OCI-LY3 (cell line): ENCODE results near the gene CACFD1.

Source experiments
- H2AFZ ChIP-seq: fragments of 200-600, 300-600 bp; shearing (Covaris generic); 2 replicates; pipeline ENCODE4 v1.6.0; 2014; ENCODE audit warnings: antibody characterized with exemption, low read depth, low read length
- H3K27ac ChIP-seq: fragments of 200-600, 300-600 bp; sonication (generic); 2 replicates; pipeline ENCODE4 v1.5.1; 2014; ENCODE audit warnings: mild to moderate bottlenecking, low read length, moderate library complexity, mixed read lengths
- H3K27me3 ChIP-seq: fragments of 200-600, 300-600 bp; sonication (generic); 2 replicates; pipeline ENCODE4 v1.6.1; 2014; ENCODE audit warnings: low read depth, low read length, mixed read lengths
- H3K36me3 ChIP-seq: fragments of 200-600, 300-600 bp; sonication (generic); replicated peaks from 2 replicates; pipeline ENCODE3; 2014; ENCODE audit warnings: low read depth, low read length, mixed read lengths
- H3K4me1 ChIP-seq: fragments of 300-600, 200-600 bp; sonication (generic); 2 replicates; pipeline ENCODE4 v1.6.1; 2014; ENCODE audit warnings: low read length, mixed read lengths
- H3K4me2 ChIP-seq: fragments of 200-600, 300-600 bp; sonication (generic); 2 replicates; pipeline ENCODE4 v1.6.1; 2014; ENCODE audit warnings: low read length, mixed read lengths
- H3K4me3 ChIP-seq: fragments of 300-600, 200-600 bp; sonication (generic); 2 replicates; pipeline ENCODE4 v1.5.1; 2014; ENCODE audit warnings: antibody characterized with exemption, mild to moderate bottlenecking, low read length, moderate library complexity
- H3K79me2 ChIP-seq: fragments of 300-600, 200-600 bp; shearing (Covaris generic); 2 replicates; pipeline ENCODE4 v1.6.1; 2014; ENCODE audit warnings: mild to moderate bottlenecking, low read length, mixed read lengths
- H3K9ac ChIP-seq: fragments of 300-600, 200-600 bp; shearing (Covaris generic); 2 replicates; pipeline ENCODE4 v1.6.0; 2014; ENCODE audit warnings: mild to moderate bottlenecking, low read length, moderate library complexity
- H3K9me3 ChIP-seq: fragments of 200-600, 300-600 bp; shearing (Covaris generic); 2 replicates; pipeline ENCODE4 v1.6.1; 2014; ENCODE audit warnings: low read length, mixed read lengths; ENCODE audit not compliant: insufficient read depth
- H4K20me1 ChIP-seq: fragments of 200-600, 300-600 bp; sonication (generic); 2 replicates; pipeline ENCODE4 v1.6.1; 2016; ENCODE audit warnings: low read length, mixed read lengths; ENCODE audit not compliant: insufficient read depth
- CTCF ChIP-seq: fragments of 200-600, 300-600 bp; sonication (generic); IDR thresholded peaks from 2 replicates; pipeline ENCODE4 v1.5.1; 2014; ENCODE audit warnings: antibody characterized with exemption, low read length, low read depth
- EZH2phosphoT487 ChIP-seq: fragments of 200-600 bp; shearing (Covaris generic); IDR thresholded peaks from 2 replicates; pipeline ENCODE4 v1.6.1; 2018; ENCODE audit warnings: antibody characterized with exemption, mixed run types, low read depth

The CACFD1 gene

GRCh38 chr9:133468374-133468773 is 8.6 kb downstream of the CACFD1 start:
- H3K79me2 ChIP-seq: no peaks in the 10 kb centered on the region
- no peak for TF ChIP-seq EZH2phosphoT487
- no peak for TF ChIP-seq CTCF
- no peaks in the 10 kb centered on the region for H3K9me3 ChIP-seq
- no peak overlapping the region for H2AFZ ChIP-seq
- H3K36me3 ChIP-seq: peaks cover 14% of the 10 kb centered on the region
- H3K9ac ChIP-seq: no peak overlapping the region
- H3K27ac ChIP-seq: no peak overlapping the region
- no peaks in the 10 kb centered on the region for H4K20me1 ChIP-seq
- H3K4me2 ChIP-seq: no peak overlapping the region
- peaks cover 17% of the 10 kb centered on the region for H3K4me1 ChIP-seq
- no peaks in the 10 kb centered on the region for H3K27me3 ChIP-seq
- H3K4me3 ChIP-seq: no peak overlapping the region

GRCh38 chr9:133468777-133469421 is 9.1 kb downstream of the CACFD1 start:
- Histone ChIP-seq H3K36me3 (peaks cover 16% of the 10 kb centered on the region), H3K27me3 (no peaks in the 10 kb centered on the region), H3K4me1 (peaks cover 17% of the 10 kb centered on the region), H3K4me2 (no peak overlapping the region), H4K20me1 (no peaks in the 10 kb centered on the region), H3K9me3 (no peaks in the 10 kb centered on the region), H3K79me2 (no peaks in the 10 kb centered on the region), H2AFZ (no peak overlapping the region), H3K4me3 (no peak overlapping the region), H3K27ac (no peak overlapping the region), H3K9ac (no peak overlapping the region)
- TF ChIP-seq CTCF (no peak), EZH2phosphoT487 (no peak)

- Histone ChIP-seq H3K4me2 (no peak overlapping the region), H3K27ac (no peak overlapping the region), H3K27me3 (no peaks in the 10 kb centered on the region), H3K79me2 (no peaks in the 10 kb centered on the region), H4K20me1 (no peaks in the 10 kb centered on the region), H3K36me3 (peaks cover 19% of the 10 kb centered on the region), H3K4me3 (no peak overlapping the region), H3K9ac (no peak overlapping the region), H3K4me1 (peaks cover 13% of the 10 kb centered on the region), H3K9me3 (no peaks in the 10 kb centered on the region), H2AFZ (no peak overlapping the region)
- TF ChIP-seq EZH2phosphoT487: no peak
- TF ChIP-seq CTCF: no peak
Observed at GRCh38 chr9:133470427-133470924, 10.7 kb downstream of the CACFD1 start.

GRCh38 chr9:133470988-133471387 is 11.2 kb downstream of the CACFD1 start:
- peaks cover 12% of the 10 kb centered on the region for H3K4me1 ChIP-seq
- TF ChIP-seq CTCF: no peak
- TF ChIP-seq EZH2phosphoT487: no peak
- no peak overlapping the region for H3K27ac ChIP-seq
- H3K4me2 ChIP-seq: no peak overlapping the region
- H3K36me3 ChIP-seq: peaks cover 19% of the 10 kb centered on the region
- H4K20me1 ChIP-seq: no peaks in the 10 kb centered on the region
- H2AFZ ChIP-seq: no peak overlapping the region
- no peaks in the 10 kb centered on the region for H3K79me2 ChIP-seq
- no peak overlapping the region for H3K4me3 ChIP-seq
- H3K9me3 ChIP-seq: no peaks in the 10 kb centered on the region
- H3K27me3 ChIP-seq: no peaks in the 10 kb centered on the region
- H3K9ac ChIP-seq: no peak overlapping the region
